ENCODE results near the gene BRCA2.

Gene BRCA2

GRCh38 chr13:32384702-32385101, 69.4 kb downstream of the BRCA2 start:
- no peak for DNase-seq

DNA sequence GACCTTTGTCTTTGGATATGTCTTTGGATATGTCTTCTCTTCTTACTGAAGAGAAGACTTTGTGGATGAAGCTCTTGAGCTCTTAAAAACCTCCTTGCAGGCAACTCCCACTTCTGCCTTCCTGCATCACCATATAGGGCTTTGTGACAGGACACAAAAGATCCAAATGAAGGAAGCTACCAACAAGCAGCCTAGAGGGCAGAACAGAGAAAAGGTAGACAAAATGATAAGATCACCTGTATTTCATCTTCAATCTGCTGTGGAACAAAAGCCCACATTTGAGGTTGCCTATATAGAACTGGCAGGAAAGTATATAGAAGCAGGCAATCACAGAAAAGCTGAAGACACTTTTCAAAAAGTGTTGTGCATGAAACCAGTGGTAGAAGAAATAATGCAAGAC, 70.1 kb downstream of the BRCA2 start:
- no peak for DNase-seq

DNA sequence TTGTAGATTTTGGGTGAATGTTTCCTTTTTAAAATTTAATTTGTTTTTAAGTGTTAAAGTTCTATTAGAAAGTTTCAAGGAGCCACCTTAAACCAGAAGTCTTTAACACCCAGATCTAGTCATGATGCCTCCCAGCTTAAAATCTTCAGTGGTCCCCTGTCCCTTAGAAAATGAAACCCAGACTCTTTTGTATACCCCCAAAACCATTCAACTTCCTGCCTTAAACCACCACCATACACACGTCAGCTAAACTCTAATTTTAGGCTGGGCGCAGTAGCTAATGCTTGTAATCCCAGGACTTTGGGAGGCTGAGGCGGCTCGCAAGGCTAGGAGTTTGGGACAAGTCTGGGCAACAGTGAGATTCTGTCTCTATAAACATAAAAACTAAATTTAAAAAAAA, 74.7 kb downstream of the BRCA2 start:
- no peak for DNase-seq

DNA sequence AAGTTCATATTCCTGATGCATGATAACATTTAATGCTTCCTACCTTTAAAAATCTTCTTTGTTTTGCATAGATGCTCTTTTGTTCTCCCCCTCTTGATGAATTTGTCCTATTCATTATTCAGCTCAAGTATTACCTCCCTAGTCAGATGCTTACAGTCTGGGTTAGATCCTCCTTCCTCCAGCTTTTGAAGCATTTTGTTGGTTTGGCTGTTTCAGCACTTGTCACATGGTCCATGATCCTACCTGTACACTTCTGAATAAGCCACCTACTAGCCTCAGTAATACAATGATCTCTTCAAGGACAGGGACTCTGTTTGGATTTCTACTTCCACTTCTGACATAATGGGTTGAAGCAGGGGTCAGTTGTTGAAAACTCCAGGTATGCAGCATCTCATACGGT, 75.2 kb downstream of the BRCA2 start:
- DNase-seq: no peak

DNA sequence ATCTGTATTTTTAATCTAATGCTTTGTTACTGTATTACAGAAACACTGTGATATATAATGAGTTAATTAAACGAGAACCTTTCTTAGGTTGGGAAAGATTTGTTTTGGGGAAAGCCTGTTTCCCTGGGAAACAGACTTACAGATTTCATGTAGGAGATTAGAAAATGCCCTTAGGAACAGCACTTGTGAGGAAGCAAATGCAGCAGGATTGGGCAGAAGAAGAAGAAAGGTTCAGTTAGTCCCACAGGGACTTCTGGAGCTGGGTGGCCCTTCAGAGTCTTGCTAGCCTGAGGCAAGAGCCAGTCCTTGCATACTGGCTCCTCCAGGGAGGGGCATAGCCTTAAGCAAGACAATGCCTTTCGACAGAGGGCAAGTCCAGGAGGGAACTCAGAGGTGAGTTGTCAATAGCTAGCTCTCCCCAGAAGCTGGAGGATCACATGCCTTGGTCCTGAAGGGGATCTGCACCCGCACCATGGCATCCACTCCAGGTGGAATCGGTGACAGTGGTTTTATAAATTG, 75.9 kb downstream of the BRCA2 start:
- DNase-seq: no peak

DNA sequence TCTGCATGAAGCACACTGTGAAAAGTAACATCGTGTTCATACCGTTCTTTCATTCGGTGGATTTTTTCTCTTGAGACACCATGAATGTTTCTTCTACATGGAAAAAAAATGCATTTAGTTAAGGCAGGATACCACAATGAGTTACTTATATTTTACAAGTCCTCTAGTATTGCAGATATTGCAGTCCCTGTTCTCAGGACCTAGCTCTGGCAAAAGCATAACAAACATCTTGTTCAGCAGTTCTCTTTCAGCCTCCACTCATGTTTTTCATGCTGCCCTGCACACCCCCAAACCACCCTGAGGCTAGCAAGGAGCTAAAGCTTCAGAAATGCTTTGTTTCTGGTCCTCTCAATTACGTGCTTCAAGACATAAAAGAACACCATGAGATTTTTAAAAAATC, 87.8 kb downstream of the BRCA2 start:
- no peak for DNase-seq

DNA sequence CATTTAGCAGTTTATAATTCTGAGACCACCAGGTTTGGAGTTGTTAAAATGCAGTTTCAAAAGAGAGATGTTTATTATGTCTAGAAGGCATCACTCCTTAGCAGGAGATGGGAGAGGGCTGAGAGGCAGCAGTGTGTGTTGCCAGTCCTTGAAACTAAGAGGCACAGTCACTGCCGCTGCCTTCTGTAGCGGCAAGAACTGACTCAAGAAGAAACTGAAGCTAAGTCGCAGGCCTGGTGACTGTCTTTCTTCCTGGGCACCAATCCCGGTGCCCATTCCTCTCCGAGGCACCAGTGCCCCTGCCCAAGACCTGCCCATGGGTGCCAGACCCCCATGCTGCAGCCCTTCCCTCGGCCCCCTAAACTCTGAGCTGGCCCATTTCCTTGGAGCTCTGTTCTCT, 92.5 kb downstream of the BRCA2 start:
- DNase-seq: no peak

- no peak for DNase-seq
Measured at GRCh38 chr13:32408296-32409000, 93.1 kb downstream of the BRCA2 start.

DNA sequence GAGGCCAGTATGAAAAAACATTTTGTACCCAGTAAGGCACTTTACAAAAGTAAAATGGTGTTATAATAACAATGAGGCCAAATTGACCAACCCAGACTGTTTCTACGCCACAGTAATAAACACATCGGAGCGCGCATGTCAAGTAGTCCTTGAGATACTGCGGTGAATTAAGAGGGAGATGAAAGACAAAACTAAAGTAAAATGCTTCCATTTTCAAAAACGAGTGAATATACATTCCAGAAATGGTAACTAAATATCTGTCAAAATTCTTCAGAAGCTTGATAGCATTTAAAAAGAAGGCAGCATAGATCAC, 93.6 kb downstream of the BRCA2 start:
- no peak for DNase-seq

DNA sequence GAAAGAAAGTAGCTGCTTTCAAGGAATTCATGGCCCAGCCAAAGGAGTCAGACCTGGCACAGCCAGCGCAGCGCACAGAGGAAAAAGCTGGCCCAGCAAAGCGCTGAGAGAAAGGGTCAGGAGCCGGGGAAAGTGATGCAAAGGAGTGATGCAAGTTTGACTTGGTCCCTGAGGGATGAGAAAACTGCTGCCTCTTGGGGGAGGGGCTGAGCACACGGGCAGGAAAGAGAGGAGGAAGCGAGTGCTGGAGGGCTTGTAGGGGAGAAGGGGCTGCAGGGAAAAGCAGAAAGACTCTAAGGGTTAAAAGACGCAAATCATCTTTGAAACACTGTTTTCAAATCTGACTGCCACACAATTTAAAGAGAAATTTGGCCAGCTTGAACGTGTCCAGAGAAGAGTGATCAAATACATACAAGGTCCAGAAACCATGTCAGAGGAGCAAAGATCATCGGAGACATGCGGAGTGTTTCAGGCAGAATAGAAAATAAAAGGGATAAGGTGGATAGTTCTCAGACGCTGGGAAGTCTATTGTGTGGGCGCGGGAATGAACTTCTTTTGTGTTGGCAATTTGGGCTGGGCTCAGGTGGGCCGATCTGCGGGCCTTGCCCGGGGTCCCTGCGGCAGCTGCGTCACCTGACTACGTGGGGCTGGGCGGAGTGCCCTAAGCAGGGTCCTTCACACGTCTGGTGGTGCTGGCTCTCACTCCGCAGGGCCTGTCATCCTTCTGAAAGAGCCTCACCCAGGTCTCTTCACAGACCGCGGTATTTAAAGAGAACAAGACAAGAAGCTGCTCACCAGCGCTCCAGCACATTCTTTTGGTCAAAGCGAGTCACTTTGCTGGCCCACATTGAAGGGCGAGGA, 94.5 kb downstream of the BRCA2 start:
- no peak for DNase-seq

- no peak for DNase-seq
Measured at GRCh38 chr13:32413284-32413683, 98.0 kb downstream of the BRCA2 start.

- DNase-seq: no peak
Measured at GRCh38 chr13:32414580-32414979, 99.3 kb downstream of the BRCA2 start.

DNA sequence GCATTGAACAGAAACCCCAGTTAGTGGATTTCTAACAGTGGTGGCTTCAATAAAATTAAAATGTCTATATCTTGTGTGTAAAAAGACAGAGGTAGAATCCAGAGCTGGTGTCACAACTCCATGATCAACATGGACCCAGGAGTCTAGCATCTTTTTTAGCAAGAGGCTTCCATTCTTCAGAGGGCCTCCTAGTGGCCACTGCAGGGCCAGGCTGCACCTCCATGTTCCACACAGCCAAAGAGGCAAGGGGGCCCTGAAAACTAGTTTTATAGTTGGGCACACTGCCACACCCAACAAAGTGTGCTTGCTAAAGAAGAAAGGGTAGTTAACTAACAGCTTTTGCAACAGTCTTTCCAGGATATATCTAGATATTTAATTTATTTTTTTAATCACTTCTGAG, 99.7 kb downstream of the BRCA2 start:
- DNase-seq: no peak

DNA sequence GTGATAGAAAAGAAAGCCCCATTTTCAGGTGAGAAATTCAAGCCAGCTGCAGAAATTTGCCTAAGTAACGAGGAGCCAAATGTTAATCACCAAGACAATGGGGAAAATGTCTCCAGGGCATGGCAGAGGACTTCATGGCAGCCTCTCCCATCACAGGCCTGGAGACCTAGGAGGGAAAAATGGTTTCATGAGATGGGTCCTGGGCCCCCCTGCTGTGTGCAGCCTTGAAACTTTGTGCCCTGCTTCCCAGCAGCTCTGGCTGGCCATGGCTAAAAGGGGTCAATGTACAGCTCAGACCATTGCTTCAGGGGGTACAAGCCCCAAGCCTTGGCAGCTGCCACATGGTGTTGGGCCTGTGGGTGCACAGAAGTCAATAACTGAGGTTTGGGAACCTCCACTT, 102.7 kb downstream of the BRCA2 start:
- no peak for DNase-seq

DNA sequence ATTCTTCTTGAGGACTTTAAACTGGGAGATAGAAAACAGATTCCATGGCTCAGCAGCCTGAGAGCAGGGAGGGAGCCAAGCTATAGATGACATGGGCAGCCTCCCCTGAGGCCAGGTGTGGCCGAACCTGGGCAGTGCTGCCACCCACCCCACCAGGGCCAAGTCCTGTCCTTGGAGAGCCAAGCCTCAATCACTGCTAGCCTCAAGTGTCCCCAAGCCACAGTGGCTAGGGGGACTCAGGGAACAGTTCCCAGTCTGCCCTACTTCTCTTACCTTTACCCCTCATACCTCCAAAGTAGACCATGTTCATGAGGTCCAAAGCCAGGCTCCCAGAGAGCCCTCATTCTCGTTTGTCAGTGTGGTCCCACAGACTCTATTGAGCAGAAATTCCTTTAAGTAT, 104.6 kb downstream of the BRCA2 start:
- DNase-seq: no peak

GRCh38 chr13:32423592-32423991, 108.3 kb downstream of the BRCA2 start:
- no peak for DNase-seq

- DNase-seq: no peak
Measured at GRCh38 chr13:32425158-32425557, 109.8 kb downstream of the BRCA2 start.

DNA sequence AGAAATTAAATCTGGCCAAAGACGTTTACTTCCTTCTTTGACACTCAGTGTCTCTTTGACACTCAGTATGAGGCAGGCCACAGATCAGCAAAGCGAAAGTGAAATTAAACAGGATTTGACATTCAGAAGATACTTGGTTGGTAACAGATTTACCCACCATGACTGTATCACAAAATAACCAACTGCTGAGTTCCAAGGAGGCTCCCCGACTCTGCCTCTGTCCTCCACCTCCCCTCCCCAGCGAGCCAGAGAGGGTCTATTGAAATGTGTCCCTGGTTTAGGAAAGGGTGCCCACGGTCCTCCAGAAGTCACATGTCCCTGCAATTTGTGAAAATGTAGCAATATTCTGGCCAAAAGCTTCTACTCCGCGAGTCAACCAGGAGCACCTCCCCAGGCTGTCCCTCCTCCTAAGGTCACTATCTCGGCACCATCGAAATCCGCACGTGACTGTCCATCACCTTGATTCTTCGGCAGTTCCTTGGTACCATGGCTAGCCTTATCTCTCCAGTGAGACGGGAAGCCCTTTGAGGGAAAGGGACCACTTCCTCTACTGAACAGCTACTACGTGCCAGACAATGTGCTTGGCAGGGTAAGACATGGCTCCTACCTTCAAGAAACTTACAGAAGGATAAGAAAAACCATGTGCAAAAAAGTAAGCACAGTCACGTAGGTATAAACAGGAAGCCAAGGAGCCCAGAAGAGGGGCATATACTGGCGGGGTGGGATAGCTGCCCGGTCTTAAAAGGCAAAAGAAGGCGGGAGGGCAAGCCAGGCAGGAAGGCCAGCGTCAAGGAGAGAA, 111.1 kb downstream of the BRCA2 start:
- DNase-seq: no peak

DNA sequence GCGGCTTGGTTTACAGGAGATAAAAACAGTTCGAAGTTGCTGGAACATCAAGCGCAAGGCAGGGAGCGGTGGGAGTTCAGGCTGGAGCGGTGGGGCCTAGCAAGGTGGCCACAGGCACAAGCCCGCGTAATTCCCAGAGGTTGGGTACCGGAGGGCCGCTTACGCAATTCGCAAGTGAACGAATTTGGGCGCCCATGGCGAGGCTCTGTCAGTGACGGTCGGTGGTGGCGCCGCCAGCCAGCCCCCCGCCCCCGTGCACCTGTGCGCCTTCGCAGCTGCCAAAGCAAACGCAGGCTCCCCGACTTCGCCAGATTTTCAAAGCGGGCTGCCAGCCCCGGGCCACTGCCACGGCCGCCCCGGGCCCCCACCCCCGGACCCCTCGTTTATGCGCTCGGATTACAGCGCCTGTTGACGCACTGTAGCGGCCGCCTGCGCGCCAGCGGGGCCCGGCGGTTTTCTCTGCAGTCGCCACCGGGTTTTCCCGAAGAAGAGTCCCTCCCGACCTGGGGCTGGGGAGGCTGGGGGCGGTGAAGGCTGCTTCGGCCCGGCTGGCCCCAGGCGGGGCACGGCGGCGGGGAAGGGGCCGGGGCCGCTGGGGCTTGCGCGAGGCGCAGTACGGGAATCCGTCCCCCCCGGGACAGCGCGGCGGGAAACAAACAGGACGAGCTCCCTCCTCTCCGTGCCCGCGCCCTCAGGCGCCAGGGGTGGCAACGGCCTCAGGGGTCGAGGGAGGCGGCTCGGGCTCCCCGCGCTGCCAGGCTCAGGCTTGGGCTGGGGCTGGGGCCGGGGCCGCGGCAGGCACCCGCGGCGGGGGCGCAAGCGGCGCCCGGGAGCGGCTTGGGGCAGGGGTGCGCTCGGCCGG, 111.9 kb downstream of the BRCA2 start:
- peak; percentile 42 for DNase-seq

DNA sequence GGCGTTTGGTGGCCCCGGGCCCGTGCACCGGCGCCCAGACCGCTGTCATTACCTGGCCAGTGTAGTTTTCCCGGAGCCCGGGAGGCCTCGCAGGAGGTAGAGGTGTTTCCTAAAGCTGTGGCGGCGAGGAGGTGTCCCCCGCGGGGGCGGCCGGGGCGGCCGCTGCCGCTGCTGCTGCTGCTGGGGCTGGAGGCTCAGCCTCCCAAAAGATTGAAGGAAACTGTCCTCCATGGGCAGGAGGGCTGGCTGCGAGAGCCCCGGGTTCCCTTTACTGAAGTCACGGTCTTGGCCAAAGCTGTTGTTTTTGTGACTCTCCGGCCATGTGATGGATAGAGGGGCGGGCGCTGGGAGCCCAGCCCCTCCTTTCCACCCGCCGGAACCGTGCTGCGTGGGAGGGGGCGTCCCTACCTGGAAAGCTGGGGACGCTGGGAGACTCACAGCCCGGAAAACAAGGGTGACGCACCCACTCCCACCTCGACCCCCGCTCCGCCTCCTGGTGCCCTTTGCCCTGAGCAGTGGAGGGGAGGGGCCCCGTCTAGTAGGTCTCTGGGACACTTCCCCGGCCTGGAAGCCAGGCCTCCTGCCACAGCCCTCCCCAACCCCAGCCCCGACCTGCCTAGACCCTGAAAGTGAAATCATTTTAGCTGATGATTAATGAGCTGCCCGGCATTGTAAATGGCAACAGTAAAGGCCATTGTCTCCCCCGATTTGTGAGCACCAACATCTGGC, 112.7 kb downstream of the BRCA2 start, which contains the start of gene N4BP2L1:
Gene N4BP2L1 (minus strand): TSS at position 279 of the 729 bp plus-strand sequence. CDS start 48 bp downstream, at position 231.
- peak; percentile 72 for DNase-seq

DNA sequence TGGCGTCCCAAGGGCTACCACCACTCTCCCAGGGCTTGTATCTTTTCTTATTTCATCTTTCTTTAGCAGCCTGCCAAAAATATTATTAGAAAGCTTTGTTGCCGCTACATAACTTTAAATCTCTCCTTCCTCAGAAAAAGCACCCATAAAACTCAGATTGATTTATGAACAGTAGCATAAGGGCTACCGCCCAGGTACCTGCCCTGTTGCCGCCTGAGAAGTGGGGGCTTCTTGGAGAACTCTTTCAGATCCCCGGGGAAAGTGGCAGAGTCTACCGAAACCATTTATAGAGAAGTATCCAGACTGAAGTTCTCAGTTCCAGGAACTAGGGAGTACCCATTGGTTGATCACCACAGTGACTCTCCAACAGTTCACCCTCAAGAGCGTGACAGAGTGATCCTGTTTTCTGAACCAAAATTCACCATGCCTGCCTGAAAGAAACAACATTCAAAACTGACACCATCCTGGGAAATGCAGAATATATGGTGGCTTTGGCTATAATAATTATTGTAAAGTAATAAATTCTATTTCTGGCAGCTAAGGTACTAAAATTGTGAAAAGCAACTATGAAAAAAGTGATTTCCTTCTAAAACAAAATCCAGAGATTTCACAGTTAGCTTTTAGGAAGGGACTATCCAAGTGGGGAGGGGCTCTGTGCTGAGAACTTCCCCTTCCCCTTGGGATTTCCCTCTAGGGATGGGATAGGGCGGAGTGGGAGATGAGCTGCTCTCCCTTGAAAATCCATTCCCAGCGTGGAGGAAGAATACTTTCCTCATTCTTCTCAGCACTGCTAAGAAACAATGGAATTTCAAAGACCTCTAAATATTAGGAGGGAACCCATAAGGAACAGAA, 113.5 kb downstream of the BRCA2 start:
- DNase-seq: no peak

Data from activated gamma-delta T cell (primary cell).